IMR-90 (cell line): ENCODE measurements around the gene ASS1. TPM values are rescaled to one million over a fixed set of nuclear protein-coding genes. Genes with fewer than 3 reads are reported as not detected.

Experiments used
- ATAC-seq: fragments of 200-7000 bp; cut with Tn5 transposase; 2 replicates; pipeline ENCODE4 v1.9.1; 2020; ENCODE audit warnings: low read depth, mild to moderate bottlenecking, moderate library complexity
- BruUV-seq: library from RNA; stranded (reverse); fragments of 400-500 nt; replicated peaks from 2 replicates; lab custom pipeline; 2021; lab: Mats Ljungman, UMichigan
- CTCF ChIA-PET: fragments of 300-600 bp; formaldehyde crosslinking; extraction: SDS; loops from one replicate; lab custom pipeline; 2021; ENCODE audit warnings: antibody characterized with exemption; lab: Yijun Ruan, JAX
- POLR2A ChIA-PET: fragments of 300-600 bp; sonication (Branson Sonifier 250); formaldehyde crosslinking; loops from one replicate; lab custom pipeline; 2022; ENCODE audit warnings: antibody characterized with exemption; ENCODE audit not compliant: unreplicated experiment; lab: Charles Lee
- DNase-seq: peaks from one replicate; pipeline ENCODE4 v3.0.0; 2013
- H2AFZ ChIP-seq: replicated peaks from 2 replicates; pipeline ENCODE3; 2013; ENCODE audit warnings: low read length, mild to moderate bottlenecking; ENCODE audit not compliant: poor library complexity
- H2AK5ac ChIP-seq: 2 replicates; pipeline ENCODE4 v1.6.1; 2013; ENCODE audit warnings: low read depth, low read length, inconsistent platforms
- H2AK9ac ChIP-seq: replicated peaks from 2 replicates; pipeline ENCODE3; 2013; ENCODE audit warnings: mild to moderate bottlenecking, low read depth, low read length, moderate library complexity; ENCODE audit not compliant: poor library complexity
- H2BK120ac ChIP-seq: 2 replicates; pipeline ENCODE4 v1.6.1; 2013; ENCODE audit warnings: low read depth, low read length, inconsistent platforms
- H2BK15ac ChIP-seq: 3 replicates; pipeline ENCODE4 v1.6.1; 2013; ENCODE audit warnings: low read depth, low read length, inconsistent platforms
- H2BK20ac ChIP-seq: 2 replicates; pipeline ENCODE4 v1.6.1; 2013; ENCODE audit warnings: low read depth, mild to moderate bottlenecking, inconsistent platforms, low read length, moderate library complexity
- H2BK5ac ChIP-seq: 2 replicates; pipeline ENCODE4 v1.6.1; 2013; ENCODE audit warnings: mild to moderate bottlenecking, low read depth, low read length, inconsistent platforms; ENCODE audit not compliant: poor library complexity, severe bottlenecking
- H3K14ac ChIP-seq: replicated peaks from 2 replicates; pipeline ENCODE4 v1.6.1; 2013; ENCODE audit warnings: low read depth, low read length, inconsistent platforms
- H3K18ac ChIP-seq: 2 replicates; pipeline ENCODE4 v1.6.1; 2013; ENCODE audit warnings: low read depth, low read length, control low read depth
- H3K23ac ChIP-seq: 2 replicates; pipeline ENCODE4 v1.6.1; 2013; ENCODE audit warnings: low read depth, low read length, inconsistent platforms
- H3K27ac ChIP-seq: 2 replicates; pipeline ENCODE4 v1.5.1; 2013; ENCODE audit warnings: mild to moderate bottlenecking, control low read depth, low read length; ENCODE audit not compliant: insufficient read depth
- H3K27me3 ChIP-seq: 2 replicates; pipeline ENCODE4 v1.6.1; 2013; ENCODE audit warnings: low read length; ENCODE audit not compliant: control insufficient read depth, insufficient read depth
- H3K36me3 ChIP-seq: 2 replicates; pipeline ENCODE4 v1.6.1; 2013; ENCODE audit warnings: low read length, mixed read lengths; ENCODE audit not compliant: control insufficient read depth, insufficient read depth
- H3K4ac ChIP-seq: 2 replicates; pipeline ENCODE4 v1.6.1; 2013; ENCODE audit warnings: low read depth, low read length, inconsistent platforms
- H3K4me1 ChIP-seq: 2 replicates; pipeline ENCODE4 v1.6.1; 2013; ENCODE audit warnings: low read length, mixed read lengths; ENCODE audit not compliant: control insufficient read depth, insufficient read depth
- H3K4me2 ChIP-seq: 2 replicates; pipeline ENCODE4 v1.6.1; 2013; ENCODE audit warnings: low read depth, mild to moderate bottlenecking, control low read depth, low read length, moderate library complexity
- H3K4me3 ChIP-seq: 2 replicates; pipeline ENCODE4 v1.5.1; 2013; ENCODE audit warnings: low read depth, mild to moderate bottlenecking, control low read depth, low read length, moderate library complexity; ENCODE audit not compliant: insufficient read depth
- H3K56ac ChIP-seq: 2 replicates; pipeline ENCODE4 v1.6.1; 2013; ENCODE audit warnings: low read length, inconsistent platforms; ENCODE audit not compliant: insufficient read depth; ENCODE audit errors: extremely low read depth
- H3K79me1 ChIP-seq, 2 experiments: 2 replicates each; pipeline ENCODE4 v1.6.1; 2013; ENCODE audit warnings: low read length in 2 of 2, inconsistent platforms in 1 of 2, low read depth in 1 of 2
- H3K9ac ChIP-seq: 2 replicates; pipeline ENCODE4 v1.6.1; 2013; ENCODE audit warnings: low read depth, low read length, control low read depth
- H3K9me1 ChIP-seq: 2 replicates; pipeline ENCODE4 v1.6.1; 2013; ENCODE audit warnings: low read length, inconsistent platforms; ENCODE audit not compliant: insufficient read depth
- H3K9me3 ChIP-seq: 2 replicates; pipeline ENCODE4 v1.6.1; 2013; ENCODE audit warnings: low read length; ENCODE audit not compliant: control insufficient read depth, insufficient read depth
- H4K20me1 ChIP-seq: 2 replicates; pipeline ENCODE4 v1.6.1; 2013; ENCODE audit warnings: low read length, inconsistent platforms; ENCODE audit not compliant: insufficient read depth
- H4K5ac ChIP-seq: 2 replicates; pipeline ENCODE4 v1.6.1; 2013; ENCODE audit warnings: mild to moderate bottlenecking, low read depth, low read length, control low read depth
- H4K8ac ChIP-seq, 2 experiments: 2 replicates each; pipeline ENCODE4 v1.6.1; 2013; ENCODE audit warnings: low read depth in 2 of 2, low read length in 2 of 2, control low read depth in 1 of 2, inconsistent platforms in 1 of 2
- H4K91ac ChIP-seq: 2 replicates; pipeline ENCODE4 v1.6.1; 2013; ENCODE audit warnings: low read depth, low read length, inconsistent platforms; ENCODE audit not compliant: insufficient read depth
- CEBPB ChIP-seq: IDR thresholded peaks from 2 replicates; pipeline ENCODE4 v1.6.1; 2012; ENCODE audit warnings: low read depth, low read length, improper control_type of control experiment
- MAZ ChIP-seq: IDR thresholded peaks from 2 replicates; pipeline ENCODE4 v1.6.1; 2012; ENCODE audit warnings: low read depth, mild to moderate bottlenecking, low read length, improper control_type of control experiment, moderate library complexity, borderline replicate concordance
- WGBS, 2 experiments: methylation state at CpG; one replicate each; pipeline versions ENCODE4 v1.1.5 to v1.1.7; 2013; ENCODE audit warnings: missing lambda C conversion rate in 2 of 2; ENCODE audit not compliant: insufficient read length in 1 of 2; ENCODE audit errors: extremely low coverage in 2 of 2; 5-methylcytosine and 5-hydroxymethylcytosine counted together
- dilution Hi-C: fragments of 300-500 bp; cut with HindIII; formaldehyde crosslinking; loops from one replicate; pipeline ENCODE4 v1.14.3; 2018; ENCODE audit warnings: low sequenced_read_pairs; ENCODE audit not compliant: unreplicated experiment
- in situ Hi-C: fragments of 300-500 bp; cut with MboI; formaldehyde crosslinking; loops from 3 replicates; pipeline ENCODE4 v1.14.3; 2019; ENCODE audit warnings: low sequenced_read_pairs, inconsistent platforms, mixed read lengths
- intact Hi-C: fragments of 100-400 bp; cut with micrococcal nuclease; formaldehyde crosslinking; loops from 2 replicates; pipeline ENCODE4 v1.10.0; 2022
- polyA plus RNA-seq, 3 experiments: library from polyadenylated mRNA; depleted of rRNA; stranded (reverse); fragments of >200 nt; gene quantifications; 2 replicates each; pipeline ENCODE4 v1.2.3, GENCODE V29; 2012; ENCODE audit warnings: low replicate concordance in 1 of 3
- total RNA-seq: library from RNA; depleted of rRNA; stranded (reverse); fragments of >200 nt; gene quantifications from 2 replicates; pipeline ENCODE4 v1.2.3, GENCODE V29; 2012

The ASS1 gene
- total and polyA plus RNA-seq, 2 of the 4 experiments (the other 2 are of a cell fraction) = 39.6 to 41.9 TPM

DNA sequence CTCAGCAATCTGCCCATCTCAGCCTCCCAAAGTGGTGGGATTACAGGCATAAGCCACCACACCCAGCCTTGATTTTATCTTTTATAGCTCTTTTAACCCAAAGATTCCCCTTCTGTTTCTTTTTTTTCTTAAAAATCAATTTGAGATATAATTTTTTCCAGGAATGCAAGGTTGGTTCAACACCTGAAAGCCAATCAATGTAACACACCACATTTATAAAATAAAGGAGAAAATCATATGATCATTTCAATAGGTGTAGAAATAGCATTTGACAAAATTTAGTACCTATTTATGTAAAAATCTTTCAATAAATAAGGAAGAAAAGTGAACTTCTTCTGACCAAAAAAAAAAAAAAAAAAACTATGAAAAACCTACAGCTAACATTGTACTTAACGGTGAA, 3.7 kb upstream of the ASS1 start:
- H3K56ac ChIP-seq = no peak overlapping the region
- ChIA-PET CTCF (no interaction called here), POLR2A (no interaction called here)
- no peak overlapping the region for H3K4me3 ChIP-seq
- no TSS peak for BruUV-seq
- H3K23ac ChIP-seq = no peak overlapping the region
- dilution Hi-C loops (no loop called here), in situ Hi-C loops (no loop called here), intact Hi-C loops (no loop called here)
- no peak overlapping the region for H2AFZ ChIP-seq
- H3K9ac ChIP-seq = no peak overlapping the region
- H4K91ac ChIP-seq = no peak overlapping the region
- H3K18ac ChIP-seq = no peak overlapping the region
- peaks cover 9% of the 10 kb centered on the region; the same call in 1 of the 2 replicates for H3K4me1 ChIP-seq
- H3K14ac ChIP-seq = no peak overlapping the region
- H2BK20ac ChIP-seq = no peak overlapping the region
- no peak overlapping the region for H2BK5ac ChIP-seq
- no peak for ATAC-seq
- no peak overlapping the region for H2AK9ac ChIP-seq
- H3K79me1 ChIP-seq = no peaks in the 10 kb centered on the region
- peaks cover 3% of the 10 kb centered on the region for H3K9me3 ChIP-seq
- no peaks in the 10 kb centered on the region for H3K9me1 ChIP-seq
- no peak overlapping the region for H2BK120ac ChIP-seq
- no CpG with 5 or more reads among the region's 1 CpG for WGBS, 2 experiments
- no peak overlapping the region for H3K27ac ChIP-seq
- no peak overlapping the region for H3K4me2 ChIP-seq
- H2BK15ac ChIP-seq = no peak overlapping the region
- H3K4ac ChIP-seq = no peak overlapping the region
- no peak overlapping the region for H4K8ac ChIP-seq
- H2AK5ac ChIP-seq = no peak overlapping the region
- no peaks in the 10 kb centered on the region for H4K20me1 ChIP-seq
- H4K5ac ChIP-seq = no peak overlapping the region
- DNase-seq = no peak
- peaks cover 18% of the 10 kb centered on the region for H3K27me3 ChIP-seq
- TF ChIP-seq MAZ (no peak), CEBPB (no peak)
- H3K36me3 ChIP-seq = no peaks in the 10 kb centered on the region
